Spleen (tissue), 7 donors: ENCODE results near the gene ADM2.

ENCODE experiments used
- POLR2A ChIP-seq, 3 donors: fragments of 450-650 bp; IDR thresholded peaks; one replicate each; pipeline ENCODE4 v1.5.1; 2017; ENCODE audit warnings: antibody characterized with exemption in 3 of 3, mild to moderate bottlenecking in 1 of 3
- POLR2AphosphoS5 ChIP-seq, 3 donors: sonication (generic); formaldehyde crosslinking; IDR thresholded peaks; one replicate each; pipeline ENCODE4 v1.5.1; 2017; ENCODE audit warnings: antibody characterized with exemption in 3 of 3
- TF ChIP-seq, protein P1 (sequence below), 11 experiments: fragments of 200-600 bp in 7 of 11; fragments of 450-650 bp in 4 of 11; sonication (generic) in 4 of 11; IDR thresholded peaks in 8 of 11; conservative IDR thresholded peaks in 3 of 11; 1 replicate in 7 of 11; 2 replicates in 4 of 11; pipeline versions ENCODE4 v1.4.0 to v1.8.0; 2016 to 2021; ENCODE audit warnings: antibody characterized with exemption in 11 of 11, inconsistent platforms in 4 of 11, mild to moderate bottlenecking in 1 of 11
- donor health status: DM: no; HTN: no; CAD: no; lungs with moderate emphysema.
- donor health status: DM: no; HTN: no; CAD: no.
- donor health status: DM: no; HTN: no; CAD: no.

DNA sequence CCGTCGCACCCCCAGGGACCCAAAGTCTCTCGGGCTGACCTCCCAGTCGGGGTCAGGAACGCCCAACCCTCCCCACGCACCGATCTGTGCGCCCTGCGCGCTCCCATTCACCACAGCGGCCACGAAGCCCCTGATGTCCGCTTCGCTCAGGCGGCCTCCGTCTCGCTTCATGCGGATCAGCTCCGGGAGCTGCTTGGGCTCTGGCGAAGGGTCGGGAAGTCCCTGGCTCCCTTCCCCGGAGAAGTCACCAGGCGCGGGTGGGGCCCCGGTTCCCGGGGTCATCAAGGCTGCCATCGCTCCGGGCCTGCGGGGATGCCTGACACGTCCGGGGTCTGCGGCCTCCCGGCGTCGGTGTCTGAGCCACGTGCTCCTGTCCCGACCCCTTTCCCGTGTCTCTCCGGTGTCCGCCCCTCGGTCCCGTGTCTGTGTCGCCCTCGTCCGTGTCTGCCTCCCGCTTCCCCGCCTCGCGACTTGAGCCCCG lies 48.1 kb downstream of the ADM2 start:
- TF ChIP-seq, protein P1, sequence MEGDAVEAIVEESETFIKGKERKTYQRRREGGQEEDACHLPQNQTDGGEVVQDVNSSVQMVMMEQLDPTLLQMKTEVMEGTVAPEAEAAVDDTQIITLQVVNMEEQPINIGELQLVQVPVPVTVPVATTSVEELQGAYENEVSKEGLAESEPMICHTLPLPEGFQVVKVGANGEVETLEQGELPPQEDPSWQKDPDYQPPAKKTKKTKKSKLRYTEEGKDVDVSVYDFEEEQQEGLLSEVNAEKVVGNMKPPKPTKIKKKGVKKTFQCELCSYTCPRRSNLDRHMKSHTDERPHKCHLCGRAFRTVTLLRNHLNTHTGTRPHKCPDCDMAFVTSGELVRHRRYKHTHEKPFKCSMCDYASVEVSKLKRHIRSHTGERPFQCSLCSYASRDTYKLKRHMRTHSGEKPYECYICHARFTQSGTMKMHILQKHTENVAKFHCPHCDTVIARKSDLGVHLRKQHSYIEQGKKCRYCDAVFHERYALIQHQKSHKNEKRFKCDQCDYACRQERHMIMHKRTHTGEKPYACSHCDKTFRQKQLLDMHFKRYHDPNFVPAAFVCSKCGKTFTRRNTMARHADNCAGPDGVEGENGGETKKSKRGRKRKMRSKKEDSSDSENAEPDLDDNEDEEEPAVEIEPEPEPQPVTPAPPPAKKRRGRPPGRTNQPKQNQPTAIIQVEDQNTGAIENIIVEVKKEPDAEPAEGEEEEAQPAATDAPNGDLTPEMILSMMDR (IDR thresholded peaks at IDR 0.05 in 8 of 11, conservative IDR thresholded peaks at IDR 0.05 in 3 of 11), result no peak
- TF ChIP-seq POLR2A (IDR thresholded peaks at IDR 0.05) (no peak), POLR2AphosphoS5 (IDR thresholded peaks at IDR 0.05) (peak; percentile 2 to 78 (median 69))
